Urinary bladder (tissue), 4 donors: ENCODE measurements around the gene NEUROG3. TPM values are rescaled to one million over a fixed set of nuclear protein-coding genes. Genes with fewer than 3 reads are reported as not detected.

ENCODE experiments used
- DNase-seq: peaks from one replicate; pipeline ENCODE4 v3.0.0-alpha.2; 2015; ENCODE audit errors: extremely low spot score
- H3K27ac ChIP-seq: one replicate; pipeline ENCODE4 v1.5.1; 2013; ENCODE audit warnings: low read depth, mild to moderate bottlenecking, moderate library complexity
- H3K36me3 ChIP-seq: one replicate; pipeline ENCODE4 v1.6.1; 2013; ENCODE audit warnings: mild to moderate bottlenecking, moderate library complexity; ENCODE audit not compliant: insufficient read depth
- H3K4me1 ChIP-seq: one replicate; pipeline ENCODE4 v1.6.1; 2013; ENCODE audit warnings: mild to moderate bottlenecking, moderate library complexity; ENCODE audit not compliant: insufficient read depth
- H3K4me3 ChIP-seq: one replicate; pipeline ENCODE4 v1.5.1; 2013; ENCODE audit warnings: low read depth, low read length
- WGBS: extraction: QIAGEN DNeasy Blood & Tissue Kit; methylation state at CpG from one replicate; pipeline ENCODE4 v1.1.7; 2013; 5-methylcytosine and 5-hydroxymethylcytosine counted together
- polyA plus RNA-seq: library from polyadenylated mRNA; stranded (reverse); fragments of 200-250 nt; gene quantifications from one replicate; pipeline ENCODE4 v1.2.3, GENCODE V29; 2013
- total RNA-seq: library from RNA; depleted of rRNA; stranded (reverse); fragments of >200 nt; gene quantifications from one replicate; pipeline ENCODE4 v1.2.3, GENCODE V29; 2014
- donor health status: healthy with polysubstance abuse.
- donor health status: healthy.

The NEUROG3 gene
- total and polyA plus RNA-seq, 2 donors: not detected

DNA sequence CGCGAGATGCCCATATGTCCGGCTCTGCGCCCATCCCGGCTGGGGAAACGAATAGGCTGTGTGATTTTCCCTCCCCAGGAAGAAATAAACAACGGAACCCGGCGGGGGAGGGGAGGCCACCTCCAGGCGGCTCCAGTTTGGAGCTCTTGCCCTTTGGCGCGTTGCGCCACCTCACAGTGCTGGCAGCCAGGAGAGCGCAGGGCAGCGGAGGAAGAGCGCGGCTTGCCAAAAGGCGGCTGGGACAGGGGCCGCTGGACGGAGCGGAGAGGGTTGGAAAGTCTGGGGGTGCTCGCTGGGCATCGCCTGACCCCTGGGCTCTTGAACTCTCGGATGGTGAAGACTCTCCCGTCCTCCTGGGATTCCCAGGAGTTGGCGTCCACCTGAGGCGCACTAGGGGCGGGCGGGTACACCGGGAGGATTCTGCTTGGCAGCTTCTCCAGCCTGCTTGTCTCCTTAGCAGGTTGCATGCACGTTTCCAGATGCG, 5.3 kb upstream of the NEUROG3 start:
- H3K36me3 ChIP-seq: no peaks in the 10 kb centered on the region
- no peaks in the 10 kb centered on the region for H3K4me1 ChIP-seq
- 2% methylated on average over 32 of the region's 32 CpGs for WGBS
- H3K27ac ChIP-seq: no peak overlapping the region
- no peak for DNase-seq
- H3K4me3 ChIP-seq: no peak overlapping the region

- Histone ChIP-seq H3K4me1 (no peaks in the 10 kb centered on the region), H3K4me3 (no peak overlapping the region), H3K36me3 (no peaks in the 10 kb centered on the region), H3K27ac (no peak overlapping the region)
- DNase-seq: no peak
- 1% methylated on average over 51 of the region's 51 CpGs for WGBS
Observed at GRCh38 chr10:69577268-69578232, 4.3 kb upstream of the NEUROG3 start.

DNA sequence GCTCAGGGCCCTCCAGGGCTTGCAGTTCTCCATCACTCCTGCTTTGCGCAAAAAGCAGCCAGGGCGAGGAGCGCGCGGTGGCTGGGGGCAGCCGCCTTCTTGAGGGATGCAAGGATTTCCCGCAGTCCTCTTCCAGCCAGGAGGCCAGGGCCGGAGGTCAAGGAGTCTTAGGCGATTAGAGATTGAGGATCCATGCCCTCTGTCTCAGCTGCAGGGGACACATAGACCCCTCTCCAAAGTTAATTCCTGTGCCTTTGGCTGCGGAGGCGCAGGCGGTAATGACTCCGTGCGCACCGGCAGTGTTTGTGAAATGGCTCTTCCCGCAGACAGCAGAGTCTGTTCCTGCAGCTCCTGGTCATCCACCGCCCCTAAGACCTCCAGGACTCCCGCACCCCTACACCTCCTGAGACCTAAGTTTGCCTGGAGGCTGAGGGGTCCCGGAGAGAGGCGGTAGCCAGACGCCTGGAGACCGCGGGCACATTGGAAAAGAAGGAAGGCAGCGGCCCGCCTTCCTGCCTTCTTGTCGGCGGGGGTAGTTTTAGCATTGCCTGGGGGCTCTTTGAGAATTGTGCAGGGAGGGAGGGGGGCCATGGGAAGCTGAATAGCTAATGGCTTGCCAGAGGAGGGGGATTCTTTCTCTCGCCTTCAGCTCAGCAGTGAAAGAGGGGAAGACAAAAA, 3.3 kb upstream of the NEUROG3 start:
- Histone ChIP-seq H3K4me3 (no peak overlapping the region), H3K36me3 (no peaks in the 10 kb centered on the region), H3K27ac (no peak overlapping the region), H3K4me1 (no peaks in the 10 kb centered on the region)
- DNase-seq: no peak
- WGBS: 2% methylated on average over 28 of the region's 28 CpGs

GRCh38 chr10:69575164-69575722, 2.0 kb upstream of the NEUROG3 start:
- Histone ChIP-seq H3K4me1 (no peaks in the 10 kb centered on the region), H3K4me3 (no peak overlapping the region), H3K36me3 (no peaks in the 10 kb centered on the region), H3K27ac (no peak overlapping the region)
- 7% methylated on average over 5 of the region's 5 CpGs for WGBS
- DNase-seq: no peak

GRCh38 chr10:69574571-69574978, 1.4 kb upstream of the NEUROG3 start:
- Histone ChIP-seq H3K36me3 (no peaks in the 10 kb centered on the region), H3K4me1 (no peaks in the 10 kb centered on the region), H3K4me3 (no peak overlapping the region), H3K27ac (no peak overlapping the region)
- no peak for DNase-seq
- WGBS: 1% methylated on average over 12 of the region's 12 CpGs

DNA sequence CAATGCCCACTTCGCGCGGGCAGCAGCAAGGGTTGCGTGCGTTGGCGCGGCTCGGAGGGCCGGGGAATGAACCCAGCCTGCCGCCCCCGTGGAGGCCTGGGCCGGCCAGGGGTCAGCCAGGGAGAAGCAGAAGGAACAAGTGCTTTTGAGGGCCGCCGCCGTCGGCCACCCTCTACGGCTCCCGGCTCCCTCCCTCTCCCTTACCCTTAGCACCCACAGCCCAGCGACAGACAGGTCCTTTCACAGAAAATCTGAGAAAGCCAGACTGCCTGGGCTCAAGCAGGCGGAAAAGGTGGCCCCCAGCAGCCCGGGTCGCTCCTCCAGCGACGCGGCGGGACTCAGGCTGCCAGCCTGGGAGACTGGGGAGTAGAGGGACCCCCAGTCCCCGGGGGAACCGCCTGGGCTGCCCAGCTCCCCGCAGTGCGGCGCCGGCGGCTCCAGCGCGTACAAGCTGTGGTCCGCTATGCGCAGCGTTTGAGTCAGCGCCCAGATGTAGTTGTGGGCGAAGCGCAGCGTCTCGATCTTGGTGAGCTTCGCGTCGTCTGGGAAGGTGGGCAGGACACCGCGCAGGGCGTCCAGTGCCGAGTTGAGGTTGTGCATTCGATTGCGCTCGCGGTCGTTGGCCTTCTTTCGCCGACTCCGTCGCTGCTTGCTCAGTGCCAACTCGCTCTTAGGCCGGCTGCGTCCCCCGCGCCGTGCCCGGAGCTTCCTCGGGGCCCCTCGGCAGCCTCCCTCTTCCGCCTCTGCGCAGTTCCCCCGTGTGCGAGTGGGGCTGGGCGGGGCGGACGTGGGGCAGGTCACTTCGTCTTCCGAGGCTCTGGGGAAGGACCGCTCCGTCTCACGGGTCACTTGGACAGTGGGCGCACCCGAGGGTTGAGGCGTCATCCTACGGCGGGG, 815 bp downstream of the NEUROG3 start:
- Histone ChIP-seq H3K36me3 (no peaks in the 10 kb centered on the region), H3K27ac (no peak overlapping the region), H3K4me1 (no peaks in the 10 kb centered on the region), H3K4me3 (peak overlapping the region; percentile 28)
- no peak for DNase-seq
- WGBS: under 1% methylated on average over 85 of the region's 85 CpGs

DNA sequence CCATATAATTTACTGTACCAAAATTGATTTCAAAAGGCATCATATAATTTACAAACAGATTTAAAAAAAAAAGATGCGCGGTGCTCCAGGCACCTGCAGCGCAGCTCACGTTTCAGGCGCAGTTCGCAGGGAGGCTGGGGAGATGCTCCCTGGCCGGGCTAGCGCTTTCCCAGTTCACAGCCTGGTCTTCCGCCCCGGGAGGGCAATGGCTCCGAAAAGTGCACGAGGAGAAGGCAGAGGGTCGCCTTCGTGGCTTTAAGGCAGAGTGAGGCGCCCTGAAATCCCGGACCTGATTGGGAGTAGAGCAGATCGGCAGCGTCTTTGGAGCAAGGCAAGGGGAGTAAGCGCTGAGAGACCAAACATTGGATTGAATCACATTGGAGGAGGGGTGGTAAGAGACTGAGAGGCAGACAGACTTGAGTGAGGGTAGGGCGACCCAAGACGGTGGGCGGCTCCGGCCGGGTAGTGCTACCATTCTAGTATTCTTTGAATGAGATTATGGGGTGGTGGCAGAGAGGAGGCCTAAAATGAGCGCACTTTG, 1.5 kb downstream of the NEUROG3 start:
- Histone ChIP-seq H3K36me3 (no peaks in the 10 kb centered on the region), H3K4me3 (no peak overlapping the region), H3K4me1 (no peaks in the 10 kb centered on the region), H3K27ac (no peak overlapping the region)
- 2% methylated on average over 25 of the region's 25 CpGs for WGBS
- no peak for DNase-seq

- Histone ChIP-seq H3K4me3 (no peak overlapping the region), H3K27ac (no peak overlapping the region), H3K36me3 (no peaks in the 10 kb centered on the region), H3K4me1 (no peaks in the 10 kb centered on the region)
- no peak for DNase-seq
- 2% methylated on average over 11 of the region's 11 CpGs for whole genome bisulfite sequencing
Observed at GRCh38 chr10:69570050-69570816, 3.0 kb downstream of the NEUROG3 start.

- H3K36me3 ChIP-seq: no peaks in the 10 kb centered on the region
- H3K4me1 ChIP-seq: no peaks in the 10 kb centered on the region
- H3K27ac ChIP-seq: no peak overlapping the region
- no peak for DNase-seq
- 2% methylated on average over 23 of the region's 23 CpGs for WGBS
- H3K4me3 ChIP-seq: no peak overlapping the region
Observed at GRCh38 chr10:69569396-69569934, 3.8 kb downstream of the NEUROG3 start.

GRCh38 chr10:69568472-69569395, 4.5 kb downstream of the NEUROG3 start:
- H3K4me1 ChIP-seq: no peaks in the 10 kb centered on the region
- DNase-seq: no peak
- no peak overlapping the region for H3K27ac ChIP-seq
- 3% methylated on average over 41 of the region's 41 CpGs for WGBS
- no peak overlapping the region for H3K4me3 ChIP-seq
- H3K36me3 ChIP-seq: no peaks in the 10 kb centered on the region

GRCh38 chr10:69567920-69568319, 5.3 kb downstream of the NEUROG3 start:
- no peak overlapping the region for H3K27ac ChIP-seq
- H3K36me3 ChIP-seq: no peaks in the 10 kb centered on the region
- DNase-seq: no peak
- no peak overlapping the region for H3K4me3 ChIP-seq
- no peaks in the 10 kb centered on the region for H3K4me1 ChIP-seq
- WGBS: 4% methylated on average over 15 of the region's 15 CpGs
